Endothelial cell of umbilical vein (primary cell): ENCODE data around the gene GPR158. TPM values are rescaled to one million over a fixed set of nuclear protein-coding genes. Genes with fewer than 3 reads are reported as not detected.
"Not testable (repeated sequence)": the region's sequence is repeated elsewhere in the genome, so short reads cannot be mapped to it uniquely, and the experiment has no call there.

Experiments used
- BruUV-seq: library from RNA; stranded (reverse); fragments of 400-500 nt; replicated peaks from 2 replicates; lab custom pipeline; 2021; lab: Mats Ljungman, UMichigan
- CTCF ChIA-PET: fragments of 300-600, 350-600 bp; sonication (Branson Sonifier 250); formaldehyde crosslinking; loops from one replicate; lab custom pipeline; 2021; ENCODE audit warnings: antibody characterized with exemption, inconsistent platforms; lab: Charles Lee
- POLR2A ChIA-PET: fragments of 300-600, 350-600 bp; sonication (Branson Sonifier 250); formaldehyde crosslinking; loops from one replicate; lab custom pipeline; 2021; ENCODE audit warnings: antibody characterized with exemption, inconsistent platforms; lab: Charles Lee
- DNase-seq: peaks from one replicate; pipeline ENCODE4 v3.0.0-alpha.2; 2011; ENCODE audit warnings: low read depth, low spot score
- FAIRE-seq: peaks from 2 replicates; lab custom pipeline; 2011; peaks lifted over from hg19 to GRCh38; lab: Jason Lieb, UNC
- H2AFZ ChIP-seq: 2 replicates; pipeline ENCODE4 v1.6.0; 2012; ENCODE audit warnings: low read depth, low read length, control low read depth, inconsistent platforms
- H3K27ac ChIP-seq: 2 replicates; pipeline ENCODE4 v1.5.1; 2011; ENCODE audit warnings: low read depth, mild to moderate bottlenecking, control low read depth, low read length, moderate library complexity; ENCODE audit not compliant: insufficient read depth
- H3K27me3 ChIP-seq, 2 experiments: 2 replicates each; pipeline versions ENCODE4 v1.6.0 to v1.6.1; 2011; ENCODE audit warnings: low read length in 2 of 2, mixed read lengths in 1 of 2; ENCODE audit not compliant: control insufficient read depth in 2 of 2, insufficient read depth in 2 of 2
- H3K36me3 ChIP-seq, 2 experiments: 2 replicates in 1 of 2; 3 replicates in 1 of 2; pipeline ENCODE4 v1.5.1; 2011; ENCODE audit warnings: low read length in 2 of 2, mild to moderate bottlenecking in 1 of 2, moderate library complexity in 1 of 2; ENCODE audit not compliant: control insufficient read depth in 2 of 2, insufficient read depth in 2 of 2; ENCODE audit errors: extremely low read depth in 1 of 2
- H3K4me1 ChIP-seq: 3 replicates; pipeline ENCODE4 v1.5.1; 2011; ENCODE audit warnings: mild to moderate bottlenecking, low read length; ENCODE audit not compliant: control insufficient read depth, insufficient read depth; ENCODE audit errors: extremely low read depth
- H3K4me2 ChIP-seq: 2 replicates; pipeline ENCODE4 v1.6.1; 2011; ENCODE audit warnings: low read length, control low read depth, mixed read lengths; ENCODE audit not compliant: insufficient read depth
- H3K4me3 ChIP-seq, 3 experiments: fragments of 200-600 bp in 1 of 3; sonication (generic), shearing (Covaris generic) in 1 of 3; replicated peaks in 1 of 3; 2 replicates each; pipeline ENCODE4 v1.5.1; 2011 to 2016; ENCODE audit warnings: control low read depth in 3 of 3, low read length in 3 of 3, mild to moderate bottlenecking in 2 of 3, inconsistent platforms in 1 of 3, low read depth in 1 of 3, moderate library complexity in 1 of 3; ENCODE audit not compliant: insufficient read depth in 1 of 3
- H3K79me2 ChIP-seq: 2 replicates; pipeline ENCODE4 v1.6.0; 2012; ENCODE audit warnings: low read length, inconsistent platforms; ENCODE audit not compliant: control insufficient read depth, insufficient read depth
- H3K9ac ChIP-seq: replicated peaks from 2 replicates; pipeline ENCODE3; 2011; ENCODE audit warnings: low read length, control low read depth; ENCODE audit not compliant: insufficient read depth; ENCODE audit errors: extremely low read depth
- H3K9me1 ChIP-seq: replicated peaks from 3 replicates; pipeline ENCODE4 v1.6.0; 2011; ENCODE audit warnings: mild to moderate bottlenecking, low read length; ENCODE audit not compliant: control insufficient read depth, insufficient read depth; ENCODE audit errors: extremely low read depth
- H3K9me3 ChIP-seq: replicated peaks from 2 replicates; pipeline ENCODE4 v1.5.1; 2012; ENCODE audit warnings: low read length, inconsistent platforms; ENCODE audit not compliant: control insufficient read depth, insufficient read depth
- H4K20me1 ChIP-seq: replicated peaks from 2 replicates; pipeline ENCODE3; 2011; ENCODE audit warnings: mild to moderate bottlenecking, low read length; ENCODE audit not compliant: control insufficient read depth, insufficient read depth; ENCODE audit errors: extremely low read depth
- EZH2 ChIP-seq: IDR thresholded peaks from 2 replicates; pipeline ENCODE4 v1.6.1; 2012; ENCODE audit warnings: borderline replicate concordance, low read depth, mild to moderate bottlenecking, moderate library complexity, low read length, inconsistent platforms; ENCODE audit not compliant: severe bottlenecking
- FOS ChIP-seq: IDR thresholded peaks from 2 replicates; pipeline ENCODE4 v1.6.1; 2011; ENCODE audit warnings: mild to moderate bottlenecking, low read length, moderate library complexity, borderline replicate concordance; ENCODE audit not compliant: insufficient read depth
- GATA2 ChIP-seq: IDR thresholded peaks from 2 replicates; pipeline ENCODE4 v1.7.0; 2011; ENCODE audit warnings: low read depth, mild to moderate bottlenecking, moderate library complexity, mixed read lengths, low read length; ENCODE audit not compliant: insufficient read length, insufficient read depth
- JUN ChIP-seq: IDR thresholded peaks from 2 replicates; pipeline ENCODE4 v1.6.1; 2011; ENCODE audit warnings: borderline replicate concordance, low read depth; ENCODE audit not compliant: insufficient read length, insufficient read depth
- MYC ChIP-seq: IDR thresholded peaks from one replicate; pipeline ENCODE4 v1.6.1; 2011; ENCODE audit warnings: mild to moderate bottlenecking, low read depth, low read length
- POLR2A ChIP-seq: IDR thresholded peaks from 2 replicates; pipeline ENCODE4 v1.6.1; 2012; ENCODE audit warnings: low read depth, mild to moderate bottlenecking, control low read depth, low read length
- POLR2AphosphoS5 ChIP-seq: IDR thresholded peaks from 2 replicates; pipeline ENCODE4 v1.6.1; 2012; ENCODE audit warnings: low read depth, mild to moderate bottlenecking, control low read depth, low read length, moderate library complexity; ENCODE audit not compliant: insufficient read depth
- dilution Hi-C: fragments of 300-500 bp; cut with MboI; formaldehyde crosslinking; loops from one replicate; pipeline ENCODE4 v1.15.0; 2019; ENCODE audit warnings: low sequenced_read_pairs; ENCODE audit not compliant: extremely low pct_ligation_motif_present
- intact Hi-C: fragments of 100-400 bp; cut with micrococcal nuclease; formaldehyde crosslinking; loops from one replicate; pipeline ENCODE4 v1.10.0; 2022
- polyA plus RNA-seq, 4 experiments: library from polyadenylated mRNA; depleted of rRNA in 3 of 4; stranded (reverse) in 3 of 4; unstranded in 1 of 4; fragments of >200 nt; gene quantifications; 2 replicates each; pipeline versions ENCODE4 v1.2.1 to v1.2.3, GENCODE V29; 2011 to 2012; ENCODE audit warnings: missing spikeins in 1 of 4
- total RNA-seq: library from RNA; stranded (reverse); gene quantifications from 2 replicates; pipeline ENCODE4 v1.2.3, GENCODE V29; 2021
- TF ChIP-seq, protein P1 (sequence below): IDR thresholded peaks from 2 replicates; pipeline ENCODE4 v1.6.1; 2011; ENCODE audit not compliant: insufficient read depth, insufficient read length
- TF ChIP-seq, protein P2 (sequence below), 2 donors: IDR thresholded peaks; 1 replicate in 1 of 2; 2 replicates in 1 of 2; pipeline ENCODE4 v1.5.1; 2011; ENCODE audit warnings: low read length in 2 of 2, mild to moderate bottlenecking in 2 of 2, moderate library complexity in 2 of 2, control low read depth in 1 of 2, inconsistent platforms in 1 of 2, low read depth in 1 of 2; ENCODE audit not compliant: insufficient read depth in 1 of 2; ENCODE audit errors: extremely low read depth in 1 of 2

Gene GPR158
- total and polyA plus RNA-seq, 2 donors (not counting 3 experiments of a cell fraction or from before 2014, with no cell fraction given): not detected

- TF ChIP-seq POLR2AphosphoS5: no peak
- TF ChIP-seq, protein P1, sequence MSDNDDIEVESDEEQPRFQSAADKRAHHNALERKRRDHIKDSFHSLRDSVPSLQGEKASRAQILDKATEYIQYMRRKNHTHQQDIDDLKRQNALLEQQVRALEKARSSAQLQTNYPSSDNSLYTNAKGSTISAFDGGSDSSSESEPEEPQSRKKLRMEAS: no peak
- TF ChIP-seq, protein P2, sequence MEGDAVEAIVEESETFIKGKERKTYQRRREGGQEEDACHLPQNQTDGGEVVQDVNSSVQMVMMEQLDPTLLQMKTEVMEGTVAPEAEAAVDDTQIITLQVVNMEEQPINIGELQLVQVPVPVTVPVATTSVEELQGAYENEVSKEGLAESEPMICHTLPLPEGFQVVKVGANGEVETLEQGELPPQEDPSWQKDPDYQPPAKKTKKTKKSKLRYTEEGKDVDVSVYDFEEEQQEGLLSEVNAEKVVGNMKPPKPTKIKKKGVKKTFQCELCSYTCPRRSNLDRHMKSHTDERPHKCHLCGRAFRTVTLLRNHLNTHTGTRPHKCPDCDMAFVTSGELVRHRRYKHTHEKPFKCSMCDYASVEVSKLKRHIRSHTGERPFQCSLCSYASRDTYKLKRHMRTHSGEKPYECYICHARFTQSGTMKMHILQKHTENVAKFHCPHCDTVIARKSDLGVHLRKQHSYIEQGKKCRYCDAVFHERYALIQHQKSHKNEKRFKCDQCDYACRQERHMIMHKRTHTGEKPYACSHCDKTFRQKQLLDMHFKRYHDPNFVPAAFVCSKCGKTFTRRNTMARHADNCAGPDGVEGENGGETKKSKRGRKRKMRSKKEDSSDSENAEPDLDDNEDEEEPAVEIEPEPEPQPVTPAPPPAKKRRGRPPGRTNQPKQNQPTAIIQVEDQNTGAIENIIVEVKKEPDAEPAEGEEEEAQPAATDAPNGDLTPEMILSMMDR (IDR thresholded peaks at IDR 0.05; ENCODE audit: extremely low read depth in 1 of 2, insufficient read depth in 1 of 2, low read depth in 1 of 2, low read length in 2 of 2): no peak
- TF ChIP-seq GATA2: no peak
- no peak for TF ChIP-seq FOS
- TF ChIP-seq JUN: no peak
- TF ChIP-seq POLR2A: no peak
- no peak for TF ChIP-seq EZH2
- TF ChIP-seq MYC: no peak
- FAIRE-seq (no peak), DNase-seq (no peak)
- intact Hi-C loops: no loop called here
- H3K27me3 ChIP-seq: no peaks in the 10 kb centered on the region
- no peaks in the 10 kb centered on the region for H4K20me1 ChIP-seq
- H3K4me2 ChIP-seq: no peak overlapping the region
- dilution Hi-C loops: no loop called here
- no TSS peak for BruUV-seq
- no peaks in the 10 kb centered on the region for H3K36me3 ChIP-seq
- H3K9ac ChIP-seq: no peak overlapping the region
- H3K9me1 ChIP-seq: no peaks in the 10 kb centered on the region
- no peak overlapping the region for H2AFZ ChIP-seq
- CTCF ChIA-PET: no interaction called here
- POLR2A ChIA-PET: no interaction called here
- H3K27ac ChIP-seq: no peak overlapping the region
- H3K9me3 ChIP-seq: no peaks in the 10 kb centered on the region
- no peak overlapping the region for H3K4me3 ChIP-seq
- H3K4me1 ChIP-seq: no peaks in the 10 kb centered on the region
- H3K79me2 ChIP-seq: no peaks in the 10 kb centered on the region
Observed at GRCh38 chr10:25162391-25162790, 12.4 kb upstream of the GPR158 start.

GRCh38 chr10:25163464-25163863 is 11.3 kb upstream of the GPR158 start:
- H3K9me1 ChIP-seq, H4K20me1 ChIP-seq, H3K4me3 ChIP-seq, H3K9ac ChIP-seq, H3K9me3 ChIP-seq, H3K4me1 ChIP-seq, intact Hi-C loops, dilution Hi-C loops, H3K79me2 ChIP-seq, H3K36me3 ChIP-seq, H3K27ac ChIP-seq, FAIRE-seq, H3K4me2 ChIP-seq, BruUV-seq, H3K27me3 ChIP-seq, DNase-seq, H2AFZ ChIP-seq: not testable (repeated sequence)
- ChIA-PET POLR2A (interaction anchor here (0.7 kb wide), 1 partner anchor 1920 kb away, joined by 12 read pairs; no protein-coding TSS in a partner anchor), CTCF (interaction anchor here (0.6 to 1.2 kb wide), 2 partner anchors 35 to 50 kb away, joined by 3 to 4 read pairs; no protein-coding TSS in a partner anchor)
